Astrocyte (in vitro differentiated cells and primary cell): ENCODE measurements around the gene MOB3A. TPM values are rescaled to one million over a fixed set of nuclear protein-coding genes. Genes with fewer than 3 reads are reported as not detected.

Experiments used
- DNase-seq: peaks from one replicate; pipeline ENCODE4 v3.0.0-alpha.2; 2010; ENCODE audit warnings: low read depth
- FAIRE-seq: peaks from 2 replicates; lab custom pipeline; 2011; peaks lifted over from hg19 to GRCh38; lab: Jason Lieb, UNC
- H2AFZ ChIP-seq: 2 replicates; pipeline ENCODE4 v1.6.0; 2012; ENCODE audit warnings: low read depth, low read length, inconsistent platforms
- H3K27ac ChIP-seq: 2 replicates; pipeline ENCODE4 v1.5.1; 2011; ENCODE audit warnings: low read depth, low read length, inconsistent platforms
- H3K27me3 ChIP-seq: 2 replicates; pipeline ENCODE4 v1.6.0; 2011; ENCODE audit warnings: low read length, inconsistent platforms; ENCODE audit not compliant: insufficient read depth
- H3K36me3 ChIP-seq: 2 replicates; pipeline ENCODE4 v1.5.1; 2011; ENCODE audit warnings: low read length, inconsistent platforms; ENCODE audit not compliant: insufficient read depth
- H3K4me1 ChIP-seq: 2 replicates; pipeline ENCODE4 v1.5.1; 2011; ENCODE audit warnings: low read length, inconsistent platforms; ENCODE audit not compliant: insufficient read depth
- H3K4me2 ChIP-seq: 2 replicates; pipeline ENCODE4 v1.6.0; 2012; ENCODE audit warnings: low read length, inconsistent platforms
- H3K4me3 ChIP-seq: 2 replicates; pipeline ENCODE4 v1.5.1; 2011; ENCODE audit warnings: low read depth, mild to moderate bottlenecking, low read length, inconsistent platforms; ENCODE audit not compliant: insufficient read depth
- H3K79me2 ChIP-seq: 2 replicates; pipeline ENCODE4 v1.6.0; 2012; ENCODE audit warnings: mild to moderate bottlenecking, low read length, inconsistent platforms; ENCODE audit not compliant: insufficient read depth
- H3K9ac ChIP-seq: 2 replicates; pipeline ENCODE4 v1.6.0; 2012; ENCODE audit warnings: mild to moderate bottlenecking, low read length, inconsistent platforms
- H3K9me3 ChIP-seq: 2 replicates; pipeline ENCODE4 v1.5.1; 2012; ENCODE audit warnings: low read depth, mild to moderate bottlenecking, low read length, inconsistent platforms; ENCODE audit not compliant: insufficient read depth
- H4K20me1 ChIP-seq: 2 replicates; pipeline ENCODE4 v1.6.0; 2012; ENCODE audit warnings: low read length, inconsistent platforms; ENCODE audit not compliant: insufficient read depth
- H3K27ac Mint-ChIP-seq: one replicate; pipeline ENCODE4 v1.8.0; 2021; ENCODE audit warnings: mild to moderate bottlenecking, mixed read lengths; ENCODE audit not compliant: unreplicated experiment
- H3K27me3 Mint-ChIP-seq: one replicate; pipeline ENCODE4 v1.8.0; 2021; ENCODE audit warnings: low read depth, mixed read lengths; ENCODE audit not compliant: unreplicated experiment
- H3K36me3 Mint-ChIP-seq: one replicate; pipeline ENCODE4 v1.8.0; 2021; ENCODE audit warnings: low read depth, mixed read lengths; ENCODE audit not compliant: unreplicated experiment
- H3K4me1 Mint-ChIP-seq: one replicate; pipeline ENCODE4 v1.8.0; 2021; ENCODE audit warnings: low read depth, mixed read lengths; ENCODE audit not compliant: unreplicated experiment
- H3K4me3 Mint-ChIP-seq: one replicate; pipeline ENCODE4 v1.8.0; 2021; ENCODE audit warnings: mild to moderate bottlenecking, moderate library complexity, mixed read lengths; ENCODE audit not compliant: unreplicated experiment
- H3K9me3 Mint-ChIP-seq: one replicate; pipeline ENCODE4 v1.8.0; 2021; ENCODE audit warnings: mild to moderate bottlenecking, mixed read lengths; ENCODE audit not compliant: unreplicated experiment
- EZH2 ChIP-seq: IDR thresholded peaks from 2 replicates; pipeline ENCODE4 v1.6.1; 2012; ENCODE audit warnings: mild to moderate bottlenecking, low read length, inconsistent platforms; ENCODE audit not compliant: insufficient read depth
- total RNA-seq: library from RNA; stranded (reverse); gene quantifications from 2 replicates; pipeline ENCODE4 v1.2.1, GENCODE V29; 2021
- TF ChIP-seq, protein P1 (sequence below): IDR thresholded peaks from 2 replicates; pipeline ENCODE4 v1.5.1; 2011; ENCODE audit warnings: low read depth, mild to moderate bottlenecking, inconsistent platforms, low read length, moderate library complexity; ENCODE audit not compliant: insufficient read depth

Gene MOB3A
- total RNA-seq, 1 donor from 2014 or later: 45.3 TPM

DNA sequence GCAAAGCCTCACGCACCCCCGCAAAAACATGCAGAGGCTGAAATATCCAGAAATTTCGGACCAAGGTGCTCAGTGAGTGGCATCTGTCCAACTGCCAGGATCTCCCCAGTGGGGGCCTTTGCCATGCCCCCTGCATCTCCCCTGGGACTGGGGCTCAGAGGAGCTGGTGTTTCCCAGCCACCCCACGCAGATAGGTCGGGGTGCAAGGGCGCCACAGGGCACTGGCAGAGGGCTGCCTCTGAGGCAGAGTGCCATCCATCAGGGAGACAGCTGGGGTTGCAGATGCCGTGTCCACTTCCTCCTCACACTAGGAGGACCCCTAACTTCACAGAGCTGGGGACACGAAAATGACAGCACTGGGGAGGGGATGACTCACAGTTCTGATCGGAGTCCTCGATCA is 26.9 kb upstream of the MOB3A start:
- Histone ChIP-seq H3K36me3 (peaks cover 15% of the 10 kb centered on the region), H3K4me1 (no peaks in the 10 kb centered on the region), H3K4me3 (no peak overlapping the region), H3K9me3 (no peaks in the 10 kb centered on the region), H3K27me3 (no peaks in the 10 kb centered on the region), H3K79me2 (peaks cover 22% of the 10 kb centered on the region), H4K20me1 (peaks cover 91% of the 10 kb centered on the region), H3K27ac (no peak overlapping the region), H2AFZ (no peak overlapping the region), H3K9ac (no peak overlapping the region), H3K4me2 (no peak overlapping the region)
- no peak overlapping the region for H3K27ac Mint-ChIP-seq
- FAIRE-seq (no peak), DNase-seq (no peak)
- no peak for TF ChIP-seq EZH2
- TF ChIP-seq, protein P1, sequence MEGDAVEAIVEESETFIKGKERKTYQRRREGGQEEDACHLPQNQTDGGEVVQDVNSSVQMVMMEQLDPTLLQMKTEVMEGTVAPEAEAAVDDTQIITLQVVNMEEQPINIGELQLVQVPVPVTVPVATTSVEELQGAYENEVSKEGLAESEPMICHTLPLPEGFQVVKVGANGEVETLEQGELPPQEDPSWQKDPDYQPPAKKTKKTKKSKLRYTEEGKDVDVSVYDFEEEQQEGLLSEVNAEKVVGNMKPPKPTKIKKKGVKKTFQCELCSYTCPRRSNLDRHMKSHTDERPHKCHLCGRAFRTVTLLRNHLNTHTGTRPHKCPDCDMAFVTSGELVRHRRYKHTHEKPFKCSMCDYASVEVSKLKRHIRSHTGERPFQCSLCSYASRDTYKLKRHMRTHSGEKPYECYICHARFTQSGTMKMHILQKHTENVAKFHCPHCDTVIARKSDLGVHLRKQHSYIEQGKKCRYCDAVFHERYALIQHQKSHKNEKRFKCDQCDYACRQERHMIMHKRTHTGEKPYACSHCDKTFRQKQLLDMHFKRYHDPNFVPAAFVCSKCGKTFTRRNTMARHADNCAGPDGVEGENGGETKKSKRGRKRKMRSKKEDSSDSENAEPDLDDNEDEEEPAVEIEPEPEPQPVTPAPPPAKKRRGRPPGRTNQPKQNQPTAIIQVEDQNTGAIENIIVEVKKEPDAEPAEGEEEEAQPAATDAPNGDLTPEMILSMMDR: no peak
- no peaks in the 10 kb centered on the region for H3K9me3 Mint-ChIP-seq
- H3K4me1 Mint-ChIP-seq: no peaks in the 10 kb centered on the region
- H3K4me3 Mint-ChIP-seq: no peak overlapping the region
- peaks cover 8% of the 10 kb centered on the region for H3K36me3 Mint-ChIP-seq
- no peaks in the 10 kb centered on the region for H3K27me3 Mint-ChIP-seq

DNA sequence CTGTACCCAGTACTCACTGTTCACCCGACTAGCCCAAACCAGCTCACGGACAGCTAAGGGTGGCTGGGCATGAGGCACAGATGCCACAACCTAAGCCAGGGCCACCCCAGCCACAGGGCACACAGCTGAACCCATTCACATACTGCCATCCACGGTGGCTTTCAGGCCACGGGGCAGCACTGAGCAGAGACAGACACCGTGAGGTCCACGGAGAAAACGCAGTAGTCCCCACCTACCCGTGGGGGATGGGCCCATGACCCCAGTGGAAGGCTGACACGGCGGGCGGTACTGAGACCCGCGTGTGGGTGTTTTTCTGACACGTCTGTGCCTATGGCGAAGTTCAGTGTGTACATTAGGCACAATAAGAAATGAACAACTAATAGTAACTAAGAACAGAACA is 26.1 kb upstream of the MOB3A start:
- Histone ChIP-seq H3K27ac (no peak overlapping the region), H3K79me2 (peaks cover 15% of the 10 kb centered on the region), H3K4me1 (no peaks in the 10 kb centered on the region), H3K4me2 (no peak overlapping the region), H3K4me3 (no peak overlapping the region), H4K20me1 (peaks cover 91% of the 10 kb centered on the region), H3K36me3 (peaks cover 15% of the 10 kb centered on the region), H3K27me3 (no peaks in the 10 kb centered on the region), H2AFZ (no peak overlapping the region), H3K9ac (no peak overlapping the region), H3K9me3 (no peaks in the 10 kb centered on the region)
- no peaks in the 10 kb centered on the region for H3K4me1 Mint-ChIP-seq
- H3K9me3 Mint-ChIP-seq: no peaks in the 10 kb centered on the region
- H3K27me3 Mint-ChIP-seq: no peaks in the 10 kb centered on the region
- TF ChIP-seq, protein P1: no peak
- no peak for TF ChIP-seq EZH2
- peaks cover 8% of the 10 kb centered on the region for H3K36me3 Mint-ChIP-seq
- DNase-seq (no peak), FAIRE-seq (no peak)
- no peak overlapping the region for H3K4me3 Mint-ChIP-seq
- no peak overlapping the region for H3K27ac Mint-ChIP-seq

DNA sequence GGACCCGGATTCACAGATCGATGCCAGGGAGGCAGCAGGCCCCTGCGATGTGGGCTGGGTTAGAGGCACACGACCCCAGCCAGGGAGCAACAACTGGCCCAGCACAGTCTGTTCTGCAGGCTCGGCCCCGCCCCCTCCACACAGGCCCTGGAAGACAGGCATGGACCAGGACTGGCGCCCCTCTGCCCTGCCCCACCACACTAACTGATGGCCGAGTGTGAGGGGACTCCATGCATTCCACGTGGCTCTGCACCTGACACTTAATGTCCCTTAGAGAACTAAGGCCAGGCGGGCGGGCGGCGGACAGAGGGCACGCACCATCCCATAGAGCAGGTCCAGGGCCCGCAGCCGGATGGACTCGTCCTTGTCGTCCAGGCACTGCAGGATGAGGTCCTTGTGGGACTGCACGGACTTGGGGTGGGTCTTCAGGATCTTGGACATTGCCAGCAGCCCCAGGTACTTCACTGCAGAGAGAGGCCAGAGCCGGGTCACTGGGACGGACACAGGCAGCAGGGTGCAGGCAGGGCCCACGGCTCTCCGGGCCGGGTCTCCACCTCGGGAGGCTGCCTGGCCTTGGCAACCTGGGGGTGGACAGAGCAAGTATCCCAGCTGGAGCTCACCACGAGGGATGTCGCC is 25.4 kb upstream of the MOB3A start:
- Histone ChIP-seq H3K4me2 (no peak overlapping the region), H3K27ac (no peak overlapping the region), H4K20me1 (peaks cover 91% of the 10 kb centered on the region), H3K27me3 (no peaks in the 10 kb centered on the region), H2AFZ (no peak overlapping the region), H3K36me3 (peaks cover 15% of the 10 kb centered on the region), H3K4me1 (no peaks in the 10 kb centered on the region), H3K9ac (no peak overlapping the region), H3K9me3 (no peaks in the 10 kb centered on the region), H3K4me3 (no peak overlapping the region), H3K79me2 (peaks cover 10% of the 10 kb centered on the region)
- no peaks in the 10 kb centered on the region for H3K4me1 Mint-ChIP-seq
- no peak overlapping the region for H3K27ac Mint-ChIP-seq
- no peaks in the 10 kb centered on the region for H3K9me3 Mint-ChIP-seq
- FAIRE-seq (no peak), DNase-seq (no peak)
- H3K36me3 Mint-ChIP-seq: peaks cover 8% of the 10 kb centered on the region
- no peaks in the 10 kb centered on the region for H3K27me3 Mint-ChIP-seq
- H3K4me3 Mint-ChIP-seq: no peak overlapping the region
- TF ChIP-seq, protein P1: no peak
- no peak for TF ChIP-seq EZH2
